CD4-positive, alpha-beta T cell (primary cell): Measurements from ENCODE around the gene SND1. TPM values are rescaled to one million over a fixed set of nuclear protein-coding genes. Genes with fewer than 3 reads are reported as not detected.

Source experiments
- ATAC-seq: fragments of 200-7000 bp; cut with Tn5 transposase; one replicate; pipeline ENCODE4 v1.10.0; 2022; ENCODE audit warnings: mild to moderate bottlenecking; ENCODE audit not compliant: poor library complexity
- CTCF ChIA-PET: fragments of 350-600 bp; sonication (Branson Sonifier 250); formaldehyde crosslinking; loops from one replicate; lab custom pipeline; 2021; ENCODE audit warnings: antibody characterized with exemption, inconsistent platforms; lab: Charles Lee
- POLR2A ChIA-PET: fragments of 350-600 bp; sonication (Branson Sonifier 250); formaldehyde crosslinking; loops from one replicate; lab custom pipeline; 2021; ENCODE audit warnings: antibody characterized with exemption, inconsistent platforms; lab: Charles Lee
- DNase-seq, 14 experiments: peaks; one replicate each; pipeline ENCODE4 v3.0.0-alpha.2; 2013 to 2020; ENCODE audit warnings: mixed read lengths in 2 of 14
- H3K27ac ChIP-seq, 2 donors: one replicate each; pipeline versions ENCODE4 v1.5.1 to v1.7.0; 2013; ENCODE audit warnings: low read length in 2 of 2, low read depth in 1 of 2, mild to moderate bottlenecking in 1 of 2
- H3K27me3 ChIP-seq, 2 experiments: 1 replicate in 1 of 2; 2 replicates in 1 of 2; pipeline versions ENCODE4 v1.6.1 to v1.7.0; 2013; ENCODE audit warnings: low read length in 2 of 2, control low read depth in 1 of 2, mild to moderate bottlenecking in 1 of 2, moderate library complexity in 1 of 2; ENCODE audit not compliant: insufficient read depth in 2 of 2, control insufficient read depth in 1 of 2
- H3K36me3 ChIP-seq: one replicate; pipeline ENCODE4 v1.6.1; 2013; ENCODE audit warnings: low read length, control low read depth; ENCODE audit not compliant: insufficient read depth
- H3K4me1 ChIP-seq: one replicate; pipeline ENCODE4 v1.6.1; 2013; ENCODE audit warnings: low read length, control low read depth; ENCODE audit not compliant: insufficient read depth
- H3K4me3 ChIP-seq: one replicate; pipeline ENCODE4 v1.5.1; 2013; ENCODE audit warnings: mild to moderate bottlenecking, low read length, moderate library complexity
- H3K9me3 ChIP-seq, 2 experiments: 1 replicate in 1 of 2; 2 replicates in 1 of 2; pipeline versions ENCODE4 v1.6.1 to v1.7.0; 2013; ENCODE audit warnings: low read length in 2 of 2, mild to moderate bottlenecking in 2 of 2, control low read depth in 1 of 2, moderate library complexity in 1 of 2; ENCODE audit not compliant: control insufficient read depth in 1 of 2, insufficient read depth in 1 of 2
- H3K27ac Mint-ChIP-seq: one replicate; pipeline ENCODE4 v1.8.0; 2020; ENCODE audit warnings: mixed read lengths
- H3K27me3 Mint-ChIP-seq: one replicate; pipeline ENCODE4 v1.8.0; 2021; ENCODE audit warnings: mixed read lengths
- H3K36me3 Mint-ChIP-seq: one replicate; pipeline ENCODE4 v1.8.0; 2021; ENCODE audit warnings: low read depth, mixed read lengths
- H3K4me1 Mint-ChIP-seq: one replicate; pipeline ENCODE4 v1.8.0; 2021; ENCODE audit warnings: low read depth, mixed read lengths
- H3K4me3 Mint-ChIP-seq: one replicate; pipeline ENCODE4 v1.8.0; 2020; ENCODE audit warnings: mild to moderate bottlenecking, mixed read lengths
- H3K9me3 Mint-ChIP-seq: one replicate; pipeline ENCODE4 v1.8.0; 2020; ENCODE audit warnings: mixed read lengths
- CTCF ChIP-seq: fragments of 200-600 bp; IDR thresholded peaks from one replicate; pipeline ENCODE4 v1.8.0; 2022; ENCODE audit warnings: antibody characterized with exemption, mild to moderate bottlenecking
- intact Hi-C, 2 experiments: fragments of 100-400 bp; cut with DNase I in 1 of 2; cut with micrococcal nuclease in 1 of 2; formaldehyde crosslinking; loops; one replicate each; pipeline versions ENCODE4 v1.15.1 to v1.9.0; 2023 to 2025; cut with DNase I, micrococcal nuclease
- total RNA-seq, 174 experiments: library from RNA in 2 of 174; stranded (reverse) in 2 of 174; gene quantifications; one replicate each; pipeline ENCODE4 v1.2.3 and lab custom pipeline; 2021 to 2026

SND1 gene
- total RNA-seq, 2 experiments from 2014 or later: 104 to 113 TPM

DNA sequence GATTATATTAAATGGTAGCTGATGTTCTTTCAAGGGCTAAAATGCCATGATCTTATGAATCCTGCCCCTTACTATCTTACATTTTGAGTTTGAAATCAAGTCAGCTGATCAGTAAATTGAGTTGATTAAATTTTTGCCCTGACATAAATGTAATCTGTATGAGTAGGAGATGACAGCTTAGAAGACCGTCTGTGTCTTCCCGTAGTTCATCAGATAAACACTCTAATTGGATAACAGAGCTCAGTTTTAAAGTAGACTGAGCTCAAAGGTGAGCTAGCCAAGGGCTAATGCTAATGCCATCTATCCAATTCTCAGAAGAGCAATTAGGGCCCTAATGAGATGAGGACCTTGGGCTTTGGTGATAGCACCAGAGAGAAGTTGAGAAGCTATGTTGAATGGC is 296.3 kb downstream of the SND1 start:
- Mint-ChIP-seq H3K27ac (no peak overlapping the region), H3K4me1 (peaks cover 11% of the 10 kb centered on the region), H3K4me3 (no peak overlapping the region), H3K27me3 (no peaks in the 10 kb centered on the region), H3K36me3 (peaks cover 24% of the 10 kb centered on the region), H3K9me3 (no peaks in the 10 kb centered on the region)
- no peak overlapping the region for H3K4me3 ChIP-seq
- no peak for ATAC-seq
- no peaks in the 10 kb centered on the region for H3K9me3 ChIP-seq
- no peaks in the 10 kb centered on the region for H3K27me3 ChIP-seq
- no peak for TF ChIP-seq CTCF
- H3K27ac ChIP-seq: no peak overlapping the region
- H3K4me1 ChIP-seq: no peaks in the 10 kb centered on the region
- peaks cover 6% of the 10 kb centered on the region for H3K36me3 ChIP-seq
- ChIA-PET POLR2A (no interaction called here), CTCF (interaction anchor here (1.4 kb wide), 1 partner anchor 13 kb away, joined by 3 read pairs; no protein-coding TSS in a partner anchor)
- no peak for DNase-seq
- intact Hi-C loops: no loop called here

- no peak for ATAC-seq
- no peak for TF ChIP-seq CTCF
- no peaks in the 10 kb centered on the region for H3K27me3 Mint-ChIP-seq
- Histone ChIP-seq H3K27ac (no peak overlapping the region), H3K4me3 (no peak overlapping the region), H3K36me3 (peaks cover under 1% of the 10 kb centered on the region), H3K9me3 (no peaks in the 10 kb centered on the region), H3K4me1 (no peaks in the 10 kb centered on the region), H3K27me3 (no peaks in the 10 kb centered on the region)
- intact Hi-C loops: no loop called here
- peaks cover 11% of the 10 kb centered on the region for H3K4me1 Mint-ChIP-seq
- CTCF ChIA-PET: interaction anchor here (1.2 kb wide), 1 partner anchor 10 kb away, joined by 4 read pairs; no protein-coding TSS in a partner anchor
- no peak for DNase-seq
- no peak overlapping the region for H3K27ac Mint-ChIP-seq
- H3K4me3 Mint-ChIP-seq: no peak overlapping the region
- POLR2A ChIA-PET: no interaction called here
- no peaks in the 10 kb centered on the region for H3K9me3 Mint-ChIP-seq
- peaks cover 21% of the 10 kb centered on the region for H3K36me3 Mint-ChIP-seq
These were observed 296.9 kb downstream of the SND1 start for GRCh38 chr7:127948930-127949329.

GRCh38 chr7:127949769-127950222 is 297.8 kb downstream of the SND1 start:
- Mint-ChIP-seq H3K4me3 (no peak overlapping the region), H3K4me1 (peaks cover 11% of the 10 kb centered on the region), H3K27ac (no peak overlapping the region), H3K9me3 (no peaks in the 10 kb centered on the region), H3K36me3 (peaks cover 21% of the 10 kb centered on the region), H3K27me3 (no peaks in the 10 kb centered on the region)
- Histone ChIP-seq H3K36me3 (no peaks in the 10 kb centered on the region), H3K27ac (no peak overlapping the region), H3K4me3 (no peak overlapping the region), H3K9me3 (no peaks in the 10 kb centered on the region), H3K27me3 (no peaks in the 10 kb centered on the region), H3K4me1 (no peaks in the 10 kb centered on the region)
- no peak for DNase-seq
- POLR2A ChIA-PET: no interaction called here
- CTCF ChIA-PET: interaction anchor here (1.2 kb wide), 1 partner anchor 9 kb away, joined by 4 read pairs; no protein-coding TSS in a partner anchor
- intact Hi-C loops: no loop called here
- no peak for TF ChIP-seq CTCF
- ATAC-seq: no peak
